Vagina (tissue), 2 donors: ENCODE data around the gene ZNF555.

Source experiments
- POLR2A ChIP-seq, 2 donors: fragments of 450-650 bp; IDR thresholded peaks; one replicate each; pipeline ENCODE4 v1.6.1; 2017; ENCODE audit warnings: antibody characterized with exemption in 2 of 2, mild to moderate bottlenecking in 2 of 2, moderate library complexity in 2 of 2
- POLR2AphosphoS5 ChIP-seq, 2 donors: sonication (generic); formaldehyde crosslinking; IDR thresholded peaks; one replicate each; pipeline ENCODE4 v1.9.0; 2017; ENCODE audit warnings: antibody characterized with exemption in 2 of 2, mild to moderate bottlenecking in 2 of 2, low read depth in 1 of 2; ENCODE audit not compliant: insufficient read depth in 1 of 2
- TF ChIP-seq, protein P1 (sequence below), 3 experiments: fragments of 450-650 bp in 2 of 3; fragments of 200-600 bp in 1 of 3; sonication (generic) in 1 of 3; IDR thresholded peaks; one replicate each; pipeline ENCODE4 v1.5.1; 2017 to 2019; ENCODE audit warnings: antibody characterized with exemption in 3 of 3, mild to moderate bottlenecking in 2 of 3, moderate library complexity in 2 of 3

- TF ChIP-seq POLR2A (IDR thresholded peaks at IDR 0.05), result no peak
- TF ChIP-seq, protein P1, sequence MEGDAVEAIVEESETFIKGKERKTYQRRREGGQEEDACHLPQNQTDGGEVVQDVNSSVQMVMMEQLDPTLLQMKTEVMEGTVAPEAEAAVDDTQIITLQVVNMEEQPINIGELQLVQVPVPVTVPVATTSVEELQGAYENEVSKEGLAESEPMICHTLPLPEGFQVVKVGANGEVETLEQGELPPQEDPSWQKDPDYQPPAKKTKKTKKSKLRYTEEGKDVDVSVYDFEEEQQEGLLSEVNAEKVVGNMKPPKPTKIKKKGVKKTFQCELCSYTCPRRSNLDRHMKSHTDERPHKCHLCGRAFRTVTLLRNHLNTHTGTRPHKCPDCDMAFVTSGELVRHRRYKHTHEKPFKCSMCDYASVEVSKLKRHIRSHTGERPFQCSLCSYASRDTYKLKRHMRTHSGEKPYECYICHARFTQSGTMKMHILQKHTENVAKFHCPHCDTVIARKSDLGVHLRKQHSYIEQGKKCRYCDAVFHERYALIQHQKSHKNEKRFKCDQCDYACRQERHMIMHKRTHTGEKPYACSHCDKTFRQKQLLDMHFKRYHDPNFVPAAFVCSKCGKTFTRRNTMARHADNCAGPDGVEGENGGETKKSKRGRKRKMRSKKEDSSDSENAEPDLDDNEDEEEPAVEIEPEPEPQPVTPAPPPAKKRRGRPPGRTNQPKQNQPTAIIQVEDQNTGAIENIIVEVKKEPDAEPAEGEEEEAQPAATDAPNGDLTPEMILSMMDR (IDR thresholded peaks at IDR 0.05), result no peak
- no peak for TF ChIP-seq POLR2AphosphoS5 (IDR thresholded peaks at IDR 0.05; ENCODE audit: insufficient read depth in 1 of 2, low read depth in 1 of 2)
Measured at GRCh38 chr19:2808129-2808941, 32.9 kb upstream of the ZNF555 start.
